Measurements from ENCODE around the gene PRKCI. TPM values are rescaled to one million over a fixed set of nuclear protein-coding genes. Genes with fewer than 3 reads are reported as not detected.
A peak's percentile ranks its signal among the peaks of the same experiment; 100 is the strongest.
"Not testable (repeated sequence)": the region's sequence is repeated elsewhere in the genome, so short reads cannot be mapped to it uniquely, and the experiment has no call there.

Gene PRKCI
- total RNA-seq, 2 donors from 2014 or later: 34.4 to 48.2 TPM

- no peaks in the 10 kb centered on the region for H3K36me3 ChIP-seq
- no peak for TF ChIP-seq CTCF (IDR thresholded peaks at IDR 0.05)
- intact Hi-C loops (cut with DNase I): no loop called here
- no peak overlapping the region for H3K4me3 ChIP-seq
- no peaks in the 10 kb centered on the region for H3K9me3 ChIP-seq
- H3K9ac ChIP-seq (ENCODE audit: low read depth in 2 of 2, low read length in 2 of 2): no peak overlapping the region
- no peaks in the 10 kb centered on the region for H3K27me3 ChIP-seq
- H3K4me1 ChIP-seq: no peaks in the 10 kb centered on the region
- no peak overlapping the region for H3K27ac ChIP-seq
- no peak for DNase-seq
Measured at GRCh38 chr3:170323331-170323730, 101.1 kb downstream of the PRKCI start.

GRCh38 chr3:170324962-170325361 is 102.7 kb downstream of the PRKCI start:
- no peaks in the 10 kb centered on the region for H3K36me3 ChIP-seq
- H3K27me3 ChIP-seq: no peaks in the 10 kb centered on the region
- no peak for DNase-seq
- no peaks in the 10 kb centered on the region for H3K9me3 ChIP-seq
- TF ChIP-seq CTCF (IDR thresholded peaks at IDR 0.05): no peak
- no peak overlapping the region for H3K9ac ChIP-seq (ENCODE audit: low read depth in 2 of 2, low read length in 2 of 2)
- no peak overlapping the region for H3K27ac ChIP-seq
- no peak overlapping the region for H3K4me3 ChIP-seq
- H3K4me1 ChIP-seq: no peaks in the 10 kb centered on the region
- intact Hi-C loops (cut with DNase I): no loop called here

- Histone ChIP-seq H3K27ac (no peak overlapping the region), H3K9me3 (no peaks in the 10 kb centered on the region), H3K4me1 (no peaks in the 10 kb centered on the region), H3K36me3 (no peaks in the 10 kb centered on the region), H3K27me3 (no peaks in the 10 kb centered on the region), H3K4me3 (no peak overlapping the region), H3K9ac (ENCODE audit: low read depth in 2 of 2, low read length in 2 of 2) (no peak overlapping the region)
- TF ChIP-seq CTCF (IDR thresholded peaks at IDR 0.05): no peak
- intact Hi-C loops (cut with DNase I): no loop called here
- DNase-seq: no peak
Measured at GRCh38 chr3:170327040-170327808, 105.0 kb downstream of the PRKCI start.

GRCh38 chr3:170327868-170328548 is 105.8 kb downstream of the PRKCI start:
- H3K9me3 ChIP-seq; intact Hi-C loops (cut with DNase I); H3K4me3 ChIP-seq; H3K27ac ChIP-seq; H3K4me1 ChIP-seq; H3K9ac ChIP-seq (ENCODE audit: low read depth in 2 of 2, low read length in 2 of 2); DNase-seq; H3K36me3 ChIP-seq; H3K27me3 ChIP-seq: not testable (repeated sequence)

GRCh38 chr3:170330366-170330765 is 108.1 kb downstream of the PRKCI start:
- no peak for TF ChIP-seq CTCF (IDR thresholded peaks at IDR 0.05)
- Histone ChIP-seq H3K27me3 (no peaks in the 10 kb centered on the region), H3K9me3 (no peaks in the 10 kb centered on the region), H3K4me1 (no peaks in the 10 kb centered on the region), H3K4me3 (no peak overlapping the region), H3K36me3 (no peaks in the 10 kb centered on the region), H3K27ac (peak overlapping the region; percentile 75), H3K9ac (ENCODE audit: low read depth in 2 of 2, low read length in 2 of 2) (no peak overlapping the region)
- intact Hi-C loops (cut with DNase I): no loop called here
- peak; percentile 29 for DNase-seq

GRCh38 chr3:170331143-170331542 is 108.9 kb downstream of the PRKCI start:
- Histone ChIP-seq H3K9me3 (no peaks in the 10 kb centered on the region), H3K9ac (ENCODE audit: low read depth in 2 of 2, low read length in 2 of 2) (no peak overlapping the region), H3K4me3 (no peak overlapping the region), H3K4me1 (no peaks in the 10 kb centered on the region), H3K36me3 (no peaks in the 10 kb centered on the region), H3K27me3 (no peaks in the 10 kb centered on the region), H3K27ac (peak overlapping the region; percentile 75)
- no peak for TF ChIP-seq CTCF (IDR thresholded peaks at IDR 0.05)
- peak; percentile 90 for DNase-seq
- intact Hi-C loops (cut with DNase I): no loop called here
